ENCODE measurements around the gene SPATA2L.
"Not testable (repeated sequence)": the region's sequence is repeated elsewhere in the genome, so short reads cannot be mapped to it uniquely, and the experiment has no call there.

DNA sequence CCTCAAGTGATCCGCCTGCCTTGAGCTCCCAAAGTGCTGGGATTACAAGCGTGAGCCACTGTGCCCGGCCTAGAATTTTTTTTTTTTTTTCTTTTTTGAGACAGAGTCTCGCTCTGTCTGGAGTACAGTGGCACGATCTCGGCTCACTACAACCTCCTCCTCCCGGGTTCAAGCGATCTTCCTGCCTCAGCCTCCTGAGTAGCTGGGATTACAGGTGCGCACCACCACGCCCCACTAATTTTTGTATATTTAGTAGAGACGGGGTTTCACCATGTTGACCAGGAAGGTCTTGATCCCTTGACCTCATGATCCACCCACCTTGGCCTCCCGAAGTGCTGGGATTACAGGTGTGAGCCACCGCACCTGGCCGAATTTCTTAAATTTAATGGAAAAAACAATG lies 2.8 kb downstream of the SPATA2L start:
- not testable (repeated sequence) for TF ChIP-seq CTCF (IDR thresholded peaks at IDR 0.05); ZFX (IDR thresholded peaks at IDR 0.05; ENCODE audit: borderline replicate concordance)

All from 22Rv1 (cell line).